Muscle layer of duodenum (tissue), 2 donors: ENCODE measurements around the gene MICU1.
A peak's percentile ranks its signal among the peaks of the same experiment; 100 is the strongest.
"Not testable (repeated sequence)": the region's sequence is repeated elsewhere in the genome, so short reads cannot be mapped to it uniquely, and the experiment has no call there.

Experiments
- H3K27ac ChIP-seq: one replicate; pipeline ENCODE4 v1.7.0; 2013; ENCODE audit warnings: mild to moderate bottlenecking, low read length
- H3K27me3 ChIP-seq: one replicate; pipeline ENCODE4 v1.7.0; 2013; ENCODE audit warnings: low read depth, mild to moderate bottlenecking, control low read depth, low read length
- H3K36me3 ChIP-seq, 2 donors: one replicate each; pipeline ENCODE4 v1.7.0; 2013; ENCODE audit warnings: low read length in 2 of 2, control low read depth in 1 of 2, mild to moderate bottlenecking in 1 of 2; ENCODE audit not compliant: insufficient read depth in 2 of 2, control insufficient read depth in 1 of 2
- H3K4me1 ChIP-seq, 2 donors: one replicate each; pipeline ENCODE4 v1.7.0; 2013; ENCODE audit warnings: low read length in 2 of 2, mild to moderate bottlenecking in 2 of 2, control low read depth in 1 of 2, moderate library complexity in 1 of 2; ENCODE audit not compliant: insufficient read depth in 2 of 2, control insufficient read depth in 1 of 2
- H3K4me3 ChIP-seq, 2 donors: one replicate each; pipeline ENCODE4 v1.7.0; 2013; ENCODE audit warnings: low read length in 2 of 2, low read depth in 1 of 2, mild to moderate bottlenecking in 1 of 2
- H3K9me3 ChIP-seq, 2 donors: one replicate each; pipeline ENCODE4 v1.7.0; 2013; ENCODE audit warnings: low read length in 2 of 2, control low read depth in 1 of 2, mild to moderate bottlenecking in 1 of 2; ENCODE audit not compliant: control insufficient read depth in 1 of 2
- donor health status: healthy.

Gene MICU1

GRCh38 chr10:72356115-72356514 lies 269.8 kb downstream of the MICU1 start:
- Histone ChIP-seq H3K4me1 (peaks cover 20 to 27% of the 10 kb centered on the region in 2 donors), H3K36me3 (peaks cover 5 to 8% of the 10 kb centered on the region in 2 donors), H3K9me3 (no peaks in the 10 kb centered on the region), H3K27me3 (no peaks in the 10 kb centered on the region), H3K27ac (no peak overlapping the region), H3K4me3 (no peak overlapping the region)

- no peaks in the 10 kb centered on the region for H3K27me3 ChIP-seq
- peak overlapping the region; percentile 91 to 94 for H3K4me3 ChIP-seq
- H3K9me3 ChIP-seq = no peaks in the 10 kb centered on the region
- peak overlapping the region; percentile 96 for H3K27ac ChIP-seq
- H3K36me3 ChIP-seq = peaks cover 8% of the 10 kb centered on the region in 2 donors
- peaks cover 20 to 28% of the 10 kb centered on the region in 2 donors for H3K4me1 ChIP-seq
Observed at GRCh38 chr10:72355214-72355555, 270.7 kb downstream of the MICU1 start.

- no peaks in the 10 kb centered on the region for H3K9me3 ChIP-seq
- H3K4me1 ChIP-seq = peaks cover 20 to 28% of the 10 kb centered on the region in 2 donors
- H3K36me3 ChIP-seq = peaks cover 8 to 10% of the 10 kb centered on the region in 2 donors
- H3K4me3 ChIP-seq = peak within 1 kb of the TSS; percentile 91 to 94
- H3K27me3 ChIP-seq = no peaks in the 10 kb centered on the region
- H3K27ac ChIP-seq = peak within 1 kb of the TSS; percentile 96
Observed at GRCh38 chr10:72354356-72355213, 271.3 kb downstream of the MICU1 start, which contains the start of gene DNAJB12. Gene DNAJB12 (minus strand): TSS chr10:72354919. CDS start chr10:72354897, 22 bp downstream.

- Histone ChIP-seq H3K36me3 (peaks cover 10 to 15% of the 10 kb centered on the region in 2 donors), H3K27me3 (no peaks in the 10 kb centered on the region), H3K9me3 (no peaks in the 10 kb centered on the region), H3K4me3 (peak overlapping the region; percentile 91 to 94), H3K27ac (peak overlapping the region; percentile 96), H3K4me1 (peaks cover 20 to 28% of the 10 kb centered on the region in 2 donors)
Observed at GRCh38 chr10:72353965-72354355, 271.9 kb downstream of the MICU1 start.

- H3K4me1 ChIP-seq = peaks cover 20 to 28% of the 10 kb centered on the region in 2 donors
- no peaks in the 10 kb centered on the region for H3K27me3 ChIP-seq
- peaks cover 16 to 19% of the 10 kb centered on the region in 2 donors for H3K36me3 ChIP-seq
- no peaks in the 10 kb centered on the region for H3K9me3 ChIP-seq
- peak overlapping the region; percentile 96 for H3K27ac ChIP-seq
- H3K4me3 ChIP-seq = peak overlapping the region; percentile 91 to 94
Observed at GRCh38 chr10:72353028-72353964, 272.6 kb downstream of the MICU1 start.

GRCh38 chr10:72351479-72351878 lies 274.4 kb downstream of the MICU1 start:
- H3K36me3 ChIP-seq = peaks cover 19 to 22% of the 10 kb centered on the region in 2 donors
- no peak overlapping the region for H3K27ac ChIP-seq
- peaks cover 20 to 28% of the 10 kb centered on the region in 2 donors for H3K4me1 ChIP-seq
- H3K9me3 ChIP-seq = no peaks in the 10 kb centered on the region
- no peaks in the 10 kb centered on the region for H3K27me3 ChIP-seq
- H3K4me3 ChIP-seq = no peak overlapping the region

GRCh38 chr10:72349438-72349837 lies 276.4 kb downstream of the MICU1 start:
- peaks cover 22 to 27% of the 10 kb centered on the region in 2 donors for H3K36me3 ChIP-seq
- peaks cover 17 to 28% of the 10 kb centered on the region in 2 donors for H3K4me1 ChIP-seq
- no peaks in the 10 kb centered on the region for H3K27me3 ChIP-seq
- no peak overlapping the region for H3K27ac ChIP-seq
- no peak overlapping the region for H3K4me3 ChIP-seq
- H3K9me3 ChIP-seq = no peaks in the 10 kb centered on the region

- Histone ChIP-seq H3K27ac (no peak overlapping the region), H3K4me1 (peaks cover 14 to 22% of the 10 kb centered on the region in 2 donors), H3K9me3 (no peaks in the 10 kb centered on the region), H3K36me3 (peaks cover 27 to 29% of the 10 kb centered on the region in 2 donors), H3K4me3 (no peak overlapping the region), H3K27me3 (no peaks in the 10 kb centered on the region)
Observed at GRCh38 chr10:72348282-72348681, 277.6 kb downstream of the MICU1 start.

- not testable (repeated sequence) for H3K4me1 ChIP-seq, H3K27ac ChIP-seq, H3K9me3 ChIP-seq, H3K27me3 ChIP-seq, H3K4me3 ChIP-seq
- H3K36me3 ChIP-seq = peaks cover 32 to 45% of the 10 kb centered on the region in 2 donors
Observed at GRCh38 chr10:72346117-72346516, 279.8 kb downstream of the MICU1 start.

- H3K4me1 ChIP-seq = peaks cover 0 to 3% of the 10 kb centered on the region in 2 donors
- no peak overlapping the region for H3K4me3 ChIP-seq
- no peaks in the 10 kb centered on the region for H3K27me3 ChIP-seq
- H3K27ac ChIP-seq = no peak overlapping the region
- no peaks in the 10 kb centered on the region for H3K9me3 ChIP-seq
- peaks cover 35 to 52% of the 10 kb centered on the region in 2 donors for H3K36me3 ChIP-seq
Observed at GRCh38 chr10:72344932-72345331, 280.9 kb downstream of the MICU1 start.

GRCh38 chr10:72342911-72343310 lies 283.0 kb downstream of the MICU1 start:
- peaks cover 27 to 47% of the 10 kb centered on the region in 2 donors for H3K36me3 ChIP-seq
- no peaks in the 10 kb centered on the region for H3K9me3 ChIP-seq
- no peak overlapping the region for H3K27ac ChIP-seq
- H3K27me3 ChIP-seq = no peaks in the 10 kb centered on the region
- peaks cover 0 to 3% of the 10 kb centered on the region in 2 donors for H3K4me1 ChIP-seq
- no peak overlapping the region for H3K4me3 ChIP-seq
